ENCODE data around the gene CTCF. TPM values are rescaled to one million over a fixed set of nuclear protein-coding genes. Genes with fewer than 3 reads are reported as not detected.

Gene CTCF
- total and polyA plus RNA-seq, 2 donors (not counting 1 experiment from before 2014, with no cell fraction given) = 20.0 to 20.9 TPM

DNA sequence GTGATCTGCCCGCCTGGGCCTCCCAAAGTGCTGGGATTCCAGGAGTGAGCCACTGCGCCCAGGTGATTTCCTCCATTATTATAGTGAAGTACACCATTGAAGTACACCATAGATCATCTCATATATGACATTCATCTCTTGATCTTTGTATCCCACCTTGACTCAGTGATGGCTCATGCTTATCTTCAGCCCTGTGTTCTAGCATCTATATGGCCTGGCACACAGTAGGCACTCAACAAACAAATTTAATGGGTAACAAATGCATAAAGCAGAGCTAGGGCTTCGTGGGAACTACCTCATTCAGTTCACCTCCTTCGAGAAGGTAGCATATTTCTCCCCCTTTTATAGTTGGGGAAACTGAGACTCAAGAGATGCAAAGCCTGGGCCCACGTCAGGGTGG is 103.3 kb downstream of the CTCF start:
- H3K27ac ChIP-seq (ENCODE audit: insufficient read depth, low read length) = peak overlapping the region; percentile 78
- H3K9me3 ChIP-seq (ENCODE audit: control insufficient read depth, insufficient read depth, low read depth, low read length) = no peaks in the 10 kb centered on the region
- peak overlapping the region; percentile 82 for H3K4me2 ChIP-seq (ENCODE audit: extremely low read depth, insufficient read depth, low read length)
- H3K79me2 ChIP-seq (ENCODE audit: control insufficient read depth, insufficient read depth, low read length) = no peaks in the 10 kb centered on the region
- peaks cover 2% of the 10 kb centered on the region for H3K36me3 ChIP-seq (ENCODE audit: control insufficient read depth, insufficient read depth, low read length)
- peak overlapping the region; percentile 36 to 72 (median 54) for H3K4me3 ChIP-seq (replicated peaks in 1 of 4; ENCODE audit: control extremely low read depth in 1 of 4, insufficient read depth in 1 of 4, low read depth in 3 of 4, low read length in 4 of 4)
- peak overlapping the region; percentile 53 for H2AFZ ChIP-seq (ENCODE audit: low read length)
- H4K20me1 ChIP-seq (ENCODE audit: control insufficient read depth, extremely low read depth, insufficient read depth, low read length) = no peaks in the 10 kb centered on the region
- peaks cover 17% of the 10 kb centered on the region for H3K4me1 ChIP-seq (ENCODE audit: control insufficient read depth, extremely low read depth, insufficient read depth, low read length)
- TF ChIP-seq EZH2 (IDR thresholded peaks at IDR 0.05; ENCODE audit: low read length, missing control alignments) (no peak), CTCF (conservative IDR thresholded peaks at IDR 0.05 in 1 of 2, IDR thresholded peaks at IDR 0.05 in 1 of 2; ENCODE audit: low read depth in 1 of 2, low read length in 2 of 2) (no peak)
- no peak overlapping the region for H3K9ac ChIP-seq (ENCODE audit: insufficient read depth, low read length)
- no peak for DNase-seq (ENCODE audit: low read depth in 2 of 2)
- H3K27me3 ChIP-seq (ENCODE audit: control insufficient read depth, insufficient read depth, low read length) = no peaks in the 10 kb centered on the region

DNA sequence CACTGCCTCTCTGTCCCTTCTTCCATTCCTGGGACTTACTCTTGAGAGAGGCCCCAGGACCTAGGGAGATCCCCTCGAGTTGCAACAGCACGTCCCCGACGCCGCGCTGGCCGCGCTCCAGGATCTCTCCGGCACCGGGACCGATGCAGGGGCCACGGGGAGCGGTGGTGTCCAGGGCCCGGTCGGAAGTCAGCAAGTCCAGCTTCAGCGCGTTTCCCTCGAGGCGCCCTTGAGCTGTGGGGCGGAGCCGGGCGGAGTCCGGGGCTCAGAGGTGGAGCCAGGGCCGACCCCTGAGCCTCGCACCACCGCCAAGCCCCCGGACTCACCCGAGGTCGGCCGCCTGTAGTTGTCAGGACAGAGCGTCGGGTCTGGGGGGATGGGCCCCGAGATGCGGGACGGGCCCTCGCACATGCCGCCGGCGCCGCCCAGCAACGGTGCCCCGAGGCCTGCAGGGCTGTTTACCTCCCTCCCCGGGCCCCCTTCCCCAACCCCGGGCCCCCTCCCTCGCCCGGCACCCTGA is 103.8 kb downstream of the CTCF start:
- no peaks in the 10 kb centered on the region for H3K27me3 ChIP-seq (ENCODE audit: control insufficient read depth, insufficient read depth, low read length)
- DNase-seq (ENCODE audit: low read depth in 2 of 2) = peak in 1 of 2 donors; percentile 34
- no peaks in the 10 kb centered on the region for H3K79me2 ChIP-seq (ENCODE audit: control insufficient read depth, insufficient read depth, low read length)
- peak overlapping the region; percentile 53 for H2AFZ ChIP-seq (ENCODE audit: low read length)
- peaks cover 2% of the 10 kb centered on the region for H3K36me3 ChIP-seq (ENCODE audit: control insufficient read depth, insufficient read depth, low read length)
- peak overlapping the region; percentile 78 for H3K27ac ChIP-seq (ENCODE audit: insufficient read depth, low read length)
- no peaks in the 10 kb centered on the region for H3K9me3 ChIP-seq (ENCODE audit: control insufficient read depth, insufficient read depth, low read depth, low read length)
- H3K9ac ChIP-seq (ENCODE audit: insufficient read depth, low read length) = peak overlapping the region; percentile 62
- no peak for TF ChIP-seq EZH2 (IDR thresholded peaks at IDR 0.05; ENCODE audit: low read length, missing control alignments)
- TF ChIP-seq CTCF (conservative IDR thresholded peaks at IDR 0.05 in 1 of 2, IDR thresholded peaks at IDR 0.05 in 1 of 2; ENCODE audit: low read depth in 1 of 2, low read length in 2 of 2) = no peak
- peak overlapping the region; percentile 36 to 72 (median 54) for H3K4me3 ChIP-seq (replicated peaks in 1 of 4; ENCODE audit: control extremely low read depth in 1 of 4, insufficient read depth in 1 of 4, low read depth in 3 of 4, low read length in 4 of 4)
- H4K20me1 ChIP-seq (ENCODE audit: control insufficient read depth, extremely low read depth, insufficient read depth, low read length) = no peaks in the 10 kb centered on the region
- H3K4me2 ChIP-seq (ENCODE audit: extremely low read depth, insufficient read depth, low read length) = peak overlapping the region; percentile 85
- H3K4me1 ChIP-seq (ENCODE audit: control insufficient read depth, extremely low read depth, insufficient read depth, low read length) = peaks cover 16% of the 10 kb centered on the region

- H3K4me1 ChIP-seq (ENCODE audit: control insufficient read depth, extremely low read depth, insufficient read depth, low read length) = peaks cover 14% of the 10 kb centered on the region
- peak; percentile 52 to 76 for DNase-seq (ENCODE audit: low read depth in 2 of 2)
- H3K9ac ChIP-seq (ENCODE audit: insufficient read depth, low read length) = peak within 1 kb of the TSS; percentile 62
- H4K20me1 ChIP-seq (ENCODE audit: control insufficient read depth, extremely low read depth, insufficient read depth, low read length) = no peaks in the 10 kb centered on the region
- TF ChIP-seq CTCF (conservative IDR thresholded peaks at IDR 0.05 in 1 of 2, IDR thresholded peaks at IDR 0.05 in 1 of 2; ENCODE audit: low read depth in 1 of 2, low read length in 2 of 2) (no peak), EZH2 (IDR thresholded peaks at IDR 0.05; ENCODE audit: low read length, missing control alignments) (no peak)
- H3K4me2 ChIP-seq (ENCODE audit: extremely low read depth, insufficient read depth, low read length) = peak within 1 kb of the TSS; percentile 85
- H3K27ac ChIP-seq (ENCODE audit: insufficient read depth, low read length) = peak within 1 kb of the TSS; percentile 78
- H3K9me3 ChIP-seq (ENCODE audit: control insufficient read depth, insufficient read depth, low read depth, low read length) = no peaks in the 10 kb centered on the region
- peak within 1 kb of the TSS; percentile 90 for H2AFZ ChIP-seq (ENCODE audit: low read length)
- peak within 1 kb of the TSS; percentile 46 to 72 (median 54) for H3K4me3 ChIP-seq (replicated peaks in 1 of 4; ENCODE audit: control extremely low read depth in 1 of 4, insufficient read depth in 1 of 4, low read depth in 3 of 4, low read length in 4 of 4)
- H3K36me3 ChIP-seq (ENCODE audit: control insufficient read depth, insufficient read depth, low read length) = peaks cover 2% of the 10 kb centered on the region
- H3K27me3 ChIP-seq (ENCODE audit: control insufficient read depth, insufficient read depth, low read length) = no peaks in the 10 kb centered on the region
- no peaks in the 10 kb centered on the region for H3K79me2 ChIP-seq (ENCODE audit: control insufficient read depth, insufficient read depth, low read length)
Observed at GRCh38 chr16:67666559-67667452, 104.5 kb downstream of the CTCF start, which contains the start of the genes C16orf86 and ENKD1. Gene C16orf86 (plus strand): TSS chr16:67666814. CDS start chr16:67666971, 157 bp downstream. Gene ENKD1 (minus strand): TSS chr16:67666750. CDS start chr16:67666442, 308 bp downstream.
